HCT116 (cell line): ENCODE measurements around the gene COL10A1. TPM values are rescaled to one million over a fixed set of nuclear protein-coding genes. Genes with fewer than 3 reads are reported as not detected.

ENCODE experiments used
- ATAC-seq: fragments of 200-7000 bp; cut with Tn5 transposase; 2 replicates; pipeline ENCODE4 v1.9.1; 2020; ENCODE audit warnings: mild to moderate bottlenecking, moderate library complexity
- BruUV-seq: library from RNA; stranded (reverse); fragments of 400-500 nt; replicated peaks from 2 replicates; lab custom pipeline; 2021; lab: Mats Ljungman, UMichigan
- CTCF ChIA-PET: fragments of 300-600 bp; sonication (Branson Sonifier 250); formaldehyde crosslinking; loops from one replicate; lab custom pipeline; 2021; ENCODE audit warnings: antibody characterized with exemption; lab: Charles Lee
- POLR2A ChIA-PET: fragments of 300-600, 350-600 bp; sonication (Branson Sonifier 250); formaldehyde crosslinking; loops from one replicate; lab custom pipeline; 2021; ENCODE audit warnings: antibody characterized with exemption; lab: Charles Lee
- RAD21 ChIA-PET, 2 experiments: fragments of 300-600 bp; sonication (Branson Sonifier 250); formaldehyde crosslinking; loops; one replicate each; lab custom pipeline; 2023; ENCODE audit warnings: low total read pairs in 2 of 2; ENCODE audit not compliant: uncharacterized antibody in 2 of 2, unreplicated experiment in 2 of 2, low non-redundant PET in 1 of 2; lab: Charles Lee
- DNase-seq: peaks from one replicate; pipeline ENCODE4 v3.0.0-alpha.2; 2010; ENCODE audit warnings: low read depth, low spot score
- H2AFZ ChIP-seq: fragments of 200-600 bp; shearing (Covaris generic), sonication (generic); 2 replicates; pipeline ENCODE4 v1.6.1; 2017; ENCODE audit warnings: low read depth, mixed run types, mixed read lengths, antibody characterized with exemption, low read length; ENCODE audit not compliant: poor library complexity, severe bottlenecking
- H3K27ac ChIP-seq: 2 replicates; pipeline ENCODE4 v1.5.1; 2012; ENCODE audit warnings: low read depth, low read length
- H3K27me3 ChIP-seq: fragments of 200-600 bp; sonication (generic); 2 replicates; pipeline ENCODE4 v1.6.1; 2016; ENCODE audit warnings: mixed run types, low read length, mixed read lengths; ENCODE audit not compliant: insufficient read depth
- H3K36me3 ChIP-seq, 2 experiments: fragments of 200-500 bp in 1 of 2; fragments of 200-600 bp in 1 of 2; sonication (Bioruptor generic) in 1 of 2; sonication (generic) in 1 of 2; 2 replicates each; pipeline versions ENCODE4 v1.5.1 to v1.6.1; 2014 to 2016; ENCODE audit warnings: low read length in 2 of 2, inconsistent platforms in 1 of 2, mixed read lengths in 1 of 2, mixed run types in 1 of 2; ENCODE audit not compliant: insufficient read depth in 2 of 2, control insufficient read depth in 1 of 2
- H3K4me1 ChIP-seq, 2 experiments: fragments of 200-600 bp in 1 of 2; sonication (generic) in 1 of 2; 2 replicates each; pipeline versions ENCODE4 v1.5.1 to v1.6.1; 2012 to 2017; ENCODE audit warnings: low read length in 2 of 2, inconsistent platforms in 1 of 2, mild to moderate bottlenecking in 1 of 2, mixed read lengths in 1 of 2, mixed run types in 1 of 2, moderate library complexity in 1 of 2; ENCODE audit not compliant: insufficient read depth in 2 of 2, control insufficient read depth in 1 of 2
- H3K4me2 ChIP-seq: fragments of 200-600 bp; sonication (generic); 2 replicates; pipeline ENCODE4 v1.6.1; 2017; ENCODE audit warnings: mixed run types, low read length, mixed read lengths
- H3K4me3 ChIP-seq, 2 experiments: fragments of 200-600 bp in 1 of 2; sonication (generic) in 1 of 2; replicated peaks in 1 of 2; 2 replicates each; pipeline ENCODE4 v1.5.1; 2011 to 2016; ENCODE audit warnings: low read length in 2 of 2, control low read depth in 1 of 2, low read depth in 1 of 2, mild to moderate bottlenecking in 1 of 2, mixed read lengths in 1 of 2, mixed run types in 1 of 2
- H3K79me2 ChIP-seq: fragments of 200-600 bp; sonication (generic); 2 replicates; pipeline ENCODE4 v1.6.1; 2017; ENCODE audit warnings: mild to moderate bottlenecking, mixed run types, low read length, moderate library complexity, mixed read lengths; ENCODE audit not compliant: insufficient read depth
- H3K9ac ChIP-seq: fragments of 200-600 bp; sonication (generic); 2 replicates; pipeline ENCODE4 v1.6.1; 2016; ENCODE audit warnings: low read length, mixed read lengths
- H3K9me2 ChIP-seq: fragments of 200-600 bp; sonication (generic), shearing (Covaris generic); 2 replicates; pipeline ENCODE4 v1.6.1; 2017; ENCODE audit warnings: mixed run types, mild to moderate bottlenecking, moderate library complexity; ENCODE audit not compliant: insufficient read depth
- H3K9me3 ChIP-seq, 2 experiments: fragments of 200-500 bp in 1 of 2; fragments of 200-600 bp in 1 of 2; sonication (Bioruptor generic) in 1 of 2; sonication (generic) in 1 of 2; 2 replicates each; pipeline ENCODE4 v1.6.1; 2014 to 2017; ENCODE audit warnings: low read length in 2 of 2, mixed read lengths in 2 of 2, inconsistent platforms in 1 of 2, low read depth in 1 of 2, mild to moderate bottlenecking in 1 of 2, mixed run types in 1 of 2, moderate library complexity in 1 of 2; ENCODE audit not compliant: control insufficient read depth in 1 of 2, insufficient read depth in 1 of 2
- H4K20me1 ChIP-seq: fragments of 200-600 bp; sonication (generic), shearing (Covaris generic); 2 replicates; pipeline ENCODE4 v1.6.1; 2017; ENCODE audit warnings: mixed run types, mild to moderate bottlenecking, moderate library complexity; ENCODE audit not compliant: insufficient read depth
- CEBPB ChIP-seq: IDR thresholded peaks from 2 replicates; pipeline ENCODE4 v1.6.1; 2012; ENCODE audit warnings: low read depth
- EGR1 ChIP-seq: IDR thresholded peaks from 2 replicates; pipeline ENCODE4 v1.6.1; 2012; ENCODE audit warnings: low read depth
- JUND ChIP-seq: IDR thresholded peaks from 2 replicates; pipeline ENCODE4 v1.6.1; 2012
- MAX ChIP-seq: IDR thresholded peaks from 2 replicates; pipeline ENCODE4 v1.6.1; 2012
- POLR2A ChIP-seq: IDR thresholded peaks from 2 replicates; pipeline ENCODE4 v1.7.0; 2011; ENCODE audit warnings: borderline replicate concordance; ENCODE audit not compliant: insufficient read depth, insufficient read length; ENCODE audit errors: extremely low read depth
- RAD21 ChIP-seq: IDR thresholded peaks from 2 replicates; pipeline ENCODE4 v1.6.1; 2012; ENCODE audit warnings: low read depth, mild to moderate bottlenecking
- REST ChIP-seq: IDR thresholded peaks from 2 replicates; pipeline ENCODE4 v1.6.1; 2012; ENCODE audit warnings: low read depth
- SIN3A ChIP-seq: IDR thresholded peaks from 2 replicates; pipeline ENCODE4 v1.6.1; 2012; ENCODE audit warnings: low read depth
- SP1 ChIP-seq: IDR thresholded peaks from 2 replicates; pipeline ENCODE4 v1.6.1; 2012; ENCODE audit warnings: low read depth
- SRF ChIP-seq: IDR thresholded peaks from 2 replicates; pipeline ENCODE4 v1.6.1; 2012; ENCODE audit warnings: low read depth
- YY1 ChIP-seq: IDR thresholded peaks from 2 replicates; pipeline ENCODE4 v1.6.1; 2011; ENCODE audit warnings: low read length, low read depth, moderate library complexity, mild to moderate bottlenecking; ENCODE audit not compliant: insufficient replicate concordance; ENCODE audit errors: extremely low read depth
- ZBTB33 ChIP-seq: IDR thresholded peaks from 2 replicates; pipeline ENCODE4 v1.6.1; 2011; ENCODE audit warnings: mild to moderate bottlenecking, low read length, moderate library complexity; ENCODE audit not compliant: insufficient replicate concordance; ENCODE audit errors: extremely low read depth
- ZFX ChIP-seq: fragments of 450-650 bp; IDR thresholded peaks from 2 replicates; pipeline ENCODE4 v1.6.1; 2017
- ZNF274 ChIP-seq: fragments of 200-500 bp; sonication (Bioruptor generic); IDR thresholded peaks from 2 replicates; pipeline ENCODE4 v1.6.1; 2014; ENCODE audit warnings: mild to moderate bottlenecking, low read depth, low read length, inconsistent platforms
- intact Hi-C: fragments of 100-400 bp; cut with micrococcal nuclease; formaldehyde crosslinking; loops from 2 replicates; pipeline ENCODE4 v1.10.0; 2022
- total RNA-seq: library from RNA; stranded (reverse); gene quantifications from one replicate; pipeline ENCODE4 v1.2.1, GENCODE V29; 2021; ENCODE audit not compliant: unreplicated experiment

Gene COL10A1
- total RNA-seq, 1 experiment from 2014 or later: not detected

DNA sequence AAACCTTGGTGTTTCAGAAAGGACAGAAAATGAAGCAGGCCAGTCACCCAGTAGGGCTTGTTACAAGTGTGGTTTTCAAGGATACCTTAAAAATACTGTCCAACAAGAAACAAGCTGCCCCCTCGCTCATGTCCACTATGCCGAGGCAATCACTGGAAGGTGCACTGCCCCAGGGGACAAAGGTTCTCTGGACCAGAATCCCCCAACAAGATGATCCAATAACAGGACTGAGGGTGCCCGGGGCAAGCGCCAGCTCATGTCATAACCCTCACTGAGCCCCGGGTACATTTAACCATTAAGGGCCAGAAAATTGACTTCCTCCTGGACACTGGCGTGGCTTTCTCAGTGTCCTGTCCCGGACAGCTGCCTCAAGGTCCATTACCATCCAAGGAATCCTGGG lies 31.9 kb downstream of the COL10A1 start:
- no peak for DNase-seq
- no TSS peak for BruUV-seq
- H3K4me1 ChIP-seq: no peaks in the 10 kb centered on the region
- peaks cover 5 to 10% of the 10 kb centered on the region in 2 experiments; a peak in 2 of 4 replicates for H3K9me3 ChIP-seq
- H3K27me3 ChIP-seq: no peaks in the 10 kb centered on the region
- no peaks in the 10 kb centered on the region for H3K36me3 ChIP-seq
- no peak overlapping the region for H3K9ac ChIP-seq
- ATAC-seq: no peak
- no peaks in the 10 kb centered on the region for H3K9me2 ChIP-seq
- no peak overlapping the region for H3K27ac ChIP-seq
- ChIA-PET CTCF (no interaction called here), POLR2A (no interaction called here), RAD21 (no interaction called here)
- TF ChIP-seq YY1 (no peak), SIN3A (no peak), ZNF274 (no peak), ZFX (no peak), CEBPB (no peak), REST (no peak), POLR2A (no peak), SP1 (no peak), MAX (no peak), EGR1 (no peak), RAD21 (no peak), JUND (no peak), ZBTB33 (no peak), SRF (no peak)
- no peak overlapping the region for H3K4me2 ChIP-seq
- no peak overlapping the region for H2AFZ ChIP-seq
- no peaks in the 10 kb centered on the region for H4K20me1 ChIP-seq
- no peaks in the 10 kb centered on the region for H3K79me2 ChIP-seq
- H3K4me3 ChIP-seq: no peak overlapping the region
- intact Hi-C loops: no loop called here
